NCI-H2227 (cell line): Measurements from ENCODE around the gene GPC6.

ENCODE experiments used
- DNase-seq: peaks from one replicate; lab custom pipeline; 2025; ENCODE audit not compliant: unreplicated experiment; lab: John Stamatoyannopoulos, UW

The GPC6 gene

GRCh38 chr13:94009701-94010100 lies 783.1 kb downstream of the GPC6 start:
- DNase-seq: no peak

GRCh38 chr13:94014461-94014860 lies 787.9 kb downstream of the GPC6 start:
- no peak for DNase-seq

- DNase-seq: no peak
Observed at GRCh38 chr13:94020426-94020825, 793.8 kb downstream of the GPC6 start.

- no peak for DNase-seq
Observed at GRCh38 chr13:94020833-94021232, 794.2 kb downstream of the GPC6 start.

- no peak for DNase-seq
Observed at GRCh38 chr13:94028234-94028633, 801.6 kb downstream of the GPC6 start.

GRCh38 chr13:94028650-94029049 lies 802.0 kb downstream of the GPC6 start:
- DNase-seq: peak; percentile 24

GRCh38 chr13:94030415-94031119 lies 804.0 kb downstream of the GPC6 start:
- peak; percentile 11 for DNase-seq

GRCh38 chr13:94031609-94032008 lies 805.0 kb downstream of the GPC6 start:
- DNase-seq: no peak

- no peak for DNase-seq
Observed at GRCh38 chr13:94033098-94033497, 806.5 kb downstream of the GPC6 start.

- peak; percentile 38 for DNase-seq
Observed at GRCh38 chr13:94033830-94034642, 807.4 kb downstream of the GPC6 start.

- DNase-seq: no peak
Observed at GRCh38 chr13:94050039-94050438, 823.4 kb downstream of the GPC6 start.

GRCh38 chr13:94050686-94051085 lies 824.1 kb downstream of the GPC6 start:
- DNase-seq: no peak

GRCh38 chr13:94053986-94054593 lies 827.5 kb downstream of the GPC6 start:
- no peak for DNase-seq

GRCh38 chr13:94056362-94056990 lies 829.9 kb downstream of the GPC6 start:
- DNase-seq: no peak

GRCh38 chr13:94057618-94058186 lies 831.1 kb downstream of the GPC6 start:
- no peak for DNase-seq

- no peak for DNase-seq
Observed at GRCh38 chr13:94058821-94059360, 832.3 kb downstream of the GPC6 start.

GRCh38 chr13:94061301-94061700 lies 834.7 kb downstream of the GPC6 start:
- DNase-seq: no peak

- no peak for DNase-seq
Observed at GRCh38 chr13:94063096-94063495, 836.5 kb downstream of the GPC6 start.

GRCh38 chr13:94063848-94064247 lies 837.2 kb downstream of the GPC6 start:
- DNase-seq: no peak

GRCh38 chr13:94065741-94066140 lies 839.1 kb downstream of the GPC6 start:
- no peak for DNase-seq
